AG04449 (cell line): Measurements from ENCODE around the gene TPSG1.
"Not testable (repeated sequence)": the region's sequence is repeated elsewhere in the genome, so short reads cannot be mapped to it uniquely, and the experiment has no call there.

Experiments used
- CTCF ChIA-PET: fragments of 350-600 bp; formaldehyde crosslinking; extraction: SDS; loops from one replicate; lab custom pipeline; 2021; ENCODE audit warnings: antibody characterized with exemption; lab: Yijun Ruan, JAX
- POLR2A ChIA-PET: fragments of 400-600, 350-600 bp; formaldehyde crosslinking; extraction: SDS; loops from one replicate; lab custom pipeline; 2020; ENCODE audit warnings: antibody characterized with exemption, inconsistent platforms; lab: Yijun Ruan, JAX
- DNase-seq: peaks from one replicate; pipeline ENCODE4 v3.0.0-alpha.2; 2010; ENCODE audit warnings: low read depth, low spot score
- H3K4me3 ChIP-seq: 2 replicates; pipeline ENCODE4 v1.5.1; 2011; ENCODE audit warnings: low read depth, mild to moderate bottlenecking, control low read depth, low read length
- TF ChIP-seq, protein P1 (sequence below): IDR thresholded peaks from one replicate; pipeline ENCODE4 v1.5.1; 2011; ENCODE audit warnings: mild to moderate bottlenecking, moderate library complexity, low read length, control low read depth, inconsistent platforms; ENCODE audit not compliant: insufficient read depth; ENCODE audit errors: missing control alignments

The TPSG1 gene

DNA sequence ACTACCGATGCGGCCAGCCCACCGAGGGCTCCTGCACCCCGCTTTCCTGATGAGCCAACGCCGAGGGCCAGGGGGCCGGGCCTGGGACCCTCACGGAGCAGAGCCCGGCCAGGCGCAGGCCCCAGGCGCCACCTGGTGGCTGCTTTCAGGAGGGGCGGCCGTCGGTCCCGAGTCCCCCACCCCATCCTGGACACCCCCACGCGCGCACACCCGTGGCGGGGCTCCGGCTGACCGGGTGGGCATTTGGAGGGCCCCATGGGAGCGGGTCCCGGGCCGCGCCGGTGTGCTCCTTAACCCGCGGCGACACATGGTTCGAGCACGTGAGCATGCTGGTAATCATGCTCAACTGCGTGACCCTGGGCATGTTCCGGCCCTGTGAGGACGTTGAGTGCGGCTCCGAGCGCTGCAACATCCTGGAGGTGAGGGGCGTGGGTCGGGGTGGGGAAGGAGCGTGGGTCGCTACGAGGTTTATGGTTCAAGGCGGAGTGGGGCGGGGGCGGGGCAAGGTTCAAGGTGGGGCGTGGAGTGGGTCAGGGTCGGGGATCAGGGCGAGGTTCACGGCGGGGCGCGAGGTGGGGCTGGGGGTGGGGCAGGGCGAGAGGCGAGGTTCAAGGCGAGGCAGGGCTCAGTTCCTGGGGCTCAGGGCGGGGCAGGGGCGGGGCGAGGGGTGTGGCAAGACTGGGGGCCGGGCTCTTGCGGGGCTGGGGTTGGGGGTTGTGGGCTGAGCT is 30.2 kb downstream of the TPSG1 start:
- no peak for DNase-seq
- ChIA-PET POLR2A (no interaction called here), CTCF (interaction anchor here (0.7 to 1.4 kb wide), 5 partner anchors 10 to 484 kb away, joined by 3 to 4 read pairs (median 3); no protein-coding TSS in a partner anchor)
- no peak overlapping the region for H3K4me3 ChIP-seq
- TF ChIP-seq, protein P1, sequence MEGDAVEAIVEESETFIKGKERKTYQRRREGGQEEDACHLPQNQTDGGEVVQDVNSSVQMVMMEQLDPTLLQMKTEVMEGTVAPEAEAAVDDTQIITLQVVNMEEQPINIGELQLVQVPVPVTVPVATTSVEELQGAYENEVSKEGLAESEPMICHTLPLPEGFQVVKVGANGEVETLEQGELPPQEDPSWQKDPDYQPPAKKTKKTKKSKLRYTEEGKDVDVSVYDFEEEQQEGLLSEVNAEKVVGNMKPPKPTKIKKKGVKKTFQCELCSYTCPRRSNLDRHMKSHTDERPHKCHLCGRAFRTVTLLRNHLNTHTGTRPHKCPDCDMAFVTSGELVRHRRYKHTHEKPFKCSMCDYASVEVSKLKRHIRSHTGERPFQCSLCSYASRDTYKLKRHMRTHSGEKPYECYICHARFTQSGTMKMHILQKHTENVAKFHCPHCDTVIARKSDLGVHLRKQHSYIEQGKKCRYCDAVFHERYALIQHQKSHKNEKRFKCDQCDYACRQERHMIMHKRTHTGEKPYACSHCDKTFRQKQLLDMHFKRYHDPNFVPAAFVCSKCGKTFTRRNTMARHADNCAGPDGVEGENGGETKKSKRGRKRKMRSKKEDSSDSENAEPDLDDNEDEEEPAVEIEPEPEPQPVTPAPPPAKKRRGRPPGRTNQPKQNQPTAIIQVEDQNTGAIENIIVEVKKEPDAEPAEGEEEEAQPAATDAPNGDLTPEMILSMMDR: peak; percentile 82

GRCh38 chr16:1193825-1194581 is 31.1 kb downstream of the TPSG1 start:
- ChIA-PET POLR2A (no interaction called here), CTCF (interaction anchor here (0.6 to 1.4 kb wide), 7 partner anchors 11 to 483 kb away, joined by 3 to 4 read pairs (median 3); partner anchors contain the start of gene TPSG1)
- H3K4me3 ChIP-seq: no peak overlapping the region
- DNase-seq: no peak
- TF ChIP-seq, protein P1: no peak

- DNase-seq: no peak
- CTCF ChIA-PET: interaction anchor here (0.6 to 1.4 kb wide), 5 partner anchors 32 to 137 kb away, joined by 3 to 4 read pairs (median 3); partner anchors contain the start of gene TPSG1
- no peak overlapping the region for H3K4me3 ChIP-seq
- POLR2A ChIA-PET: no interaction called here
- TF ChIP-seq, protein P1: no peak
Observed at GRCh38 chr16:1193143-1193824, 31.8 kb downstream of the TPSG1 start.

- TF ChIP-seq, protein P1: no peak
- no peak overlapping the region for H3K4me3 ChIP-seq
- DNase-seq: no peak
- ChIA-PET POLR2A (no interaction called here), CTCF (interaction anchor here (0.6 kb wide), 1 partner anchor 84 kb away, joined by 3 read pairs; no protein-coding TSS in a partner anchor)
Observed at GRCh38 chr16:1192384-1193073, 32.5 kb downstream of the TPSG1 start.

DNA sequence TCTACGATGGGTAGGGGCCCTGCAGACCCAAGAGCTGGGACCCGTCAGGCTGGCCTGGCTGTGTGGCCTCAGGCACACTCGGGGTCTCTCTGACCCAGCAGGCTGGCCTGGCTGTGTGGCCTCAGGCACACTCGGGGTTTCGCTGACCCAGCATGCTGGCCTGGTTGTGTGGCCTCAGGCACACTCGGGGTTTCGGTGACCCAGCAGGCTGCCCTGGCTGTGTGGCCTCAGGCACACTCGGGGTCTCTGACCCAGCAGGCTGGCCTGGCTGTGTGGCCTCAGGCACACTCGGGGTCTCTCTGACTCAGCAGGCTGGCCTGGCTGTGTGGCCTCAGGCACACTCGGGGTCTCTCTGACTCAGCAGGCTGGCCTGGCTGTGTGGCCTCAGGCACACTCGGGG is 34.3 kb downstream of the TPSG1 start:
- POLR2A ChIA-PET, CTCF ChIA-PET, H3K4me3 ChIP-seq, DNase-seq: not testable (repeated sequence)

- TF ChIP-seq, protein P1: no peak
- POLR2A ChIA-PET: no interaction called here
Observed at GRCh38 chr16:1189455-1189854, 35.6 kb downstream of the TPSG1 start.

More at GRCh38 chr16:1189455-1189854, 35.6 kb downstream of the TPSG1 start:
- no peak for DNase-seq
- no peak overlapping the region for H3K4me3 ChIP-seq
- CTCF ChIA-PET: no interaction called here
